Upper lobe of left lung (tissue), 6 donors: ENCODE measurements around the gene FIBP. TPM values are rescaled to one million over a fixed set of nuclear protein-coding genes. Genes with fewer than 3 reads are reported as not detected.

ENCODE experiments used
- ATAC-seq, 2 donors: fragments of 200-7000 bp; cut with Tn5 transposase; one replicate each; pipeline ENCODE4 v1.9.1; 2022; ENCODE audit warnings: mild to moderate bottlenecking in 2 of 2, moderate library complexity in 2 of 2; ENCODE audit not compliant: low FRiP score in 2 of 2
- DNase-seq, 2 donors: peaks; one replicate each; pipeline ENCODE4 v3.0.0-alpha.2; 2019 to 2020
- H3K27ac ChIP-seq, 4 donors: fragments of 200-600 bp; sonication (generic); one replicate each; pipeline ENCODE4 v1.5.1; 2016 to 2019
- H3K27me3 ChIP-seq, 4 donors: fragments of 200-600 bp; sonication (generic); one replicate each; pipeline ENCODE4 v1.5.1; 2017 to 2019
- H3K36me3 ChIP-seq, 4 donors: fragments of 200-600 bp; sonication (generic); one replicate each; pipeline ENCODE4 v1.5.1; 2016 to 2019
- H3K4me1 ChIP-seq, 4 donors: fragments of 200-600 bp; sonication (generic); one replicate each; pipeline ENCODE4 v1.5.1; 2018 to 2019
- H3K4me3 ChIP-seq, 4 donors: fragments of 200-600 bp; sonication (generic); one replicate each; pipeline ENCODE4 v1.5.1; 2017 to 2019; ENCODE audit warnings: mild to moderate bottlenecking in 2 of 4, moderate library complexity in 1 of 4
- H3K9me3 ChIP-seq, 4 donors: fragments of 200-600 bp; sonication (generic); one replicate each; pipeline ENCODE4 v1.5.1; 2018 to 2019
- EP300 ChIP-seq, 4 donors: sonication (generic); formaldehyde crosslinking; IDR thresholded peaks; one replicate each; pipeline ENCODE4 v1.5.1; 2017; ENCODE audit warnings: antibody characterized with exemption in 4 of 4, control low read depth in 2 of 4
- POLR2A ChIP-seq, 4 donors: fragments of 450-650 bp; IDR thresholded peaks; one replicate each; pipeline ENCODE4 v1.5.1; 2016 to 2017; ENCODE audit warnings: antibody characterized with exemption in 4 of 4, mild to moderate bottlenecking in 2 of 4
- POLR2AphosphoS5 ChIP-seq, 2 donors: sonication (generic); formaldehyde crosslinking; IDR thresholded peaks; one replicate each; pipeline ENCODE4 v1.5.1; 2017; ENCODE audit warnings: antibody characterized with exemption in 2 of 2
- WGBS, 2 donors: methylation state at CpG; one replicate each; pipeline ENCODE4 v1.1.5; 2017 to 2018; 5-methylcytosine and 5-hydroxymethylcytosine counted together
- total RNA-seq, 6 donors: library from RNA; depleted of rRNA in 4 of 6; stranded (reverse); fragments of >200 nt in 4 of 6; gene quantifications; one replicate each; pipeline versions ENCODE4 v1.1.0 to v1.2.1, GENCODE V29; 2016 to 2021
- TF ChIP-seq, protein P1 (sequence below), 6 experiments: fragments of 450-650 bp in 4 of 6; fragments of 200-600 bp in 2 of 6; sonication (generic) in 2 of 6; IDR thresholded peaks; one replicate each; pipeline ENCODE4 v1.5.1; 2016 to 2019; ENCODE audit warnings: antibody characterized with exemption in 6 of 6
- donor health status: DM: no; HTN: no; CAD: no; lungs with moderate emphysema.
- donor health status: DM: no; HTN: yes; CAD: no; lungs with severe emphysema.

Gene FIBP
- total RNA-seq, 6 donors from 2014 or later, result 46.8 to 77.7 (median 57.0) TPM

DNA sequence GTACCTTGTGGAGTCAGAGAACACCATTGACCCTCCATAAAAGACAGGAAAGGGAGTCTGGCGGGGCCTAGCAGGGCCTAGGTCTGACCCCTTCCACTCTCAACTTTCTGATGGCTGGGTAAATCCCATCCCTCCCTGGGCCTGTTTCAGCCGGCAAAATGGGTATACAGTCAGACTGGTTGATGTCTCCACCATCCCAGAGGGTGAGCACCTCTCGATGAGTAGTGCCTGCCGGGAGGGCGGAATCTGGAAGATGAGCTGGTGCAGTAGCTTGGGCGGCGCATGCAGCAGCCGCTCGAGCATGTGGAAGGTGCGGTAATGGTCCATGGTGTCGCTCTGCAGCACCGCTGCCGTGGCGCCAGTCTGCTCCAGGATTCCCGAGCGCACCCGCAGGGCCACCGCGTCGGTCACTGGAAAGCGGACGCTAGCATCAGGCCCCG is 528 bp downstream of the FIBP start:
- Histone ChIP-seq H3K9me3 (no peaks in the 10 kb centered on the region), H3K4me1 (peaks cover 40 to 59% (median 51%) of the 10 kb centered on the region in 4 donors), H3K4me3 (peak overlapping the region; percentile 60 to 87 (median 78)), H3K36me3 (peaks cover 3 to 40% (median 25%) of the 10 kb centered on the region in 4 donors), H3K27me3 (no peaks in the 10 kb centered on the region), H3K27ac (peak overlapping the region; percentile 94 to 98 (median 94))
- TF ChIP-seq POLR2AphosphoS5 (IDR thresholded peaks at IDR 0.05), result no peak
- TF ChIP-seq EP300 (IDR thresholded peaks at IDR 0.05), result no peak
- 2 to 83% methylated on average over 1 to 21 of the region's 23 CpGs for WGBS, 2 donors
- ATAC-seq, result no peak
- DNase-seq, result no peak

DNA sequence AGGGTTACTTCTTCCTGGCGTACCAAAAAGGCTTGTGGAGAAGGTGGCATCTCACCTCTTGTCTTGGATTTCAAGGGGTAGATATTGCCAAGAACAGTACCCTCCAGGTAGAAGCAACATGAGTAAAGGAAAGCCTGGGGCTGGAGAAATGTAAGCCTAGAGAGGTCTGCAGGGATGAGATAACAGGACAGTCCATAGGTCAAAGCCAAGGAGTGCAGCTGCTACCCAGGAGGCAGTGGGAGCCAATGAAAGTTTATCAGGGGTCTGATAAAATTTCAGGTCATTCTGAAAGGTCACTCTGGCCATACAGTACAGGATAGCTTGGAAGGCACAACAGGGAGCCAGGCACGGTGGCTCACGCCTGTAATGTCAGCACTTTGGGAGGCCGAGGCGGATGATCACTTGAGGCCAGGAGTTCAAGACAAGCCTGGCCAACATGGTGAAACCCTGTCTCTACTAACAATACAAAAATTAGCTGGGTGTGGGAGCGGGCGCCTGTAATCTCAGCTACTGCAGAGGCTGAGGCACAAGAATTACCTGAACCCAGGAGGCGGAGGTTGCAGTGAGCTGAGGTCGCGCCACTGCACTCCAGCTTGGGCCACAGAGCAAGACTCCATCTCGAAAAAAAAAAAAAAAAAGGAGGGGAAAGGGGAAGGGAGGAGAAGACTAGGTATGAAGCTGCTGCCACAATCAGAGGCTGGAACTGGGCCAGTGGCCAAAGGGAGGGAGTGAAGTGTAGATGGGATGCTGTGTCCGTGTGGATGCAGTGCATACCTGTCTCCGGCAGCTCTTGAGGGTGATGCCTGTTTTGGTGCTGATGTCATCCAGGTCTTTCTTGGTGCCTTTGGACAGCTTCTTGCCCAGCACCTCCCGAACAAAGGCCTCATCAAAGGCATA is 1.2 kb downstream of the FIBP start:
- Histone ChIP-seq H3K36me3 (peaks cover 6 to 47% (median 30%) of the 10 kb centered on the region in 4 donors), H3K27me3 (no peaks in the 10 kb centered on the region), H3K27ac (peak overlapping the region; percentile 94 to 98 (median 94)), H3K9me3 (no peaks in the 10 kb centered on the region), H3K4me3 (peak overlapping the region in 3 of 4 donors; percentile 60 to 86 (median 71)), H3K4me1 (peaks cover 34 to 53% (median 44%) of the 10 kb centered on the region in 4 donors)
- WGBS, 2 donors, result 82 to 86% methylated on average over 14 of the region's 14 CpGs
- TF ChIP-seq POLR2A (IDR thresholded peaks at IDR 0.05), result no peak
- TF ChIP-seq, protein P1, sequence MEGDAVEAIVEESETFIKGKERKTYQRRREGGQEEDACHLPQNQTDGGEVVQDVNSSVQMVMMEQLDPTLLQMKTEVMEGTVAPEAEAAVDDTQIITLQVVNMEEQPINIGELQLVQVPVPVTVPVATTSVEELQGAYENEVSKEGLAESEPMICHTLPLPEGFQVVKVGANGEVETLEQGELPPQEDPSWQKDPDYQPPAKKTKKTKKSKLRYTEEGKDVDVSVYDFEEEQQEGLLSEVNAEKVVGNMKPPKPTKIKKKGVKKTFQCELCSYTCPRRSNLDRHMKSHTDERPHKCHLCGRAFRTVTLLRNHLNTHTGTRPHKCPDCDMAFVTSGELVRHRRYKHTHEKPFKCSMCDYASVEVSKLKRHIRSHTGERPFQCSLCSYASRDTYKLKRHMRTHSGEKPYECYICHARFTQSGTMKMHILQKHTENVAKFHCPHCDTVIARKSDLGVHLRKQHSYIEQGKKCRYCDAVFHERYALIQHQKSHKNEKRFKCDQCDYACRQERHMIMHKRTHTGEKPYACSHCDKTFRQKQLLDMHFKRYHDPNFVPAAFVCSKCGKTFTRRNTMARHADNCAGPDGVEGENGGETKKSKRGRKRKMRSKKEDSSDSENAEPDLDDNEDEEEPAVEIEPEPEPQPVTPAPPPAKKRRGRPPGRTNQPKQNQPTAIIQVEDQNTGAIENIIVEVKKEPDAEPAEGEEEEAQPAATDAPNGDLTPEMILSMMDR (IDR thresholded peaks at IDR 0.05), result no peak
- TF ChIP-seq EP300 (IDR thresholded peaks at IDR 0.05), result no peak
- no peak for TF ChIP-seq POLR2AphosphoS5 (IDR thresholded peaks at IDR 0.05)
- no peak for ATAC-seq
- DNase-seq, result no peak

DNA sequence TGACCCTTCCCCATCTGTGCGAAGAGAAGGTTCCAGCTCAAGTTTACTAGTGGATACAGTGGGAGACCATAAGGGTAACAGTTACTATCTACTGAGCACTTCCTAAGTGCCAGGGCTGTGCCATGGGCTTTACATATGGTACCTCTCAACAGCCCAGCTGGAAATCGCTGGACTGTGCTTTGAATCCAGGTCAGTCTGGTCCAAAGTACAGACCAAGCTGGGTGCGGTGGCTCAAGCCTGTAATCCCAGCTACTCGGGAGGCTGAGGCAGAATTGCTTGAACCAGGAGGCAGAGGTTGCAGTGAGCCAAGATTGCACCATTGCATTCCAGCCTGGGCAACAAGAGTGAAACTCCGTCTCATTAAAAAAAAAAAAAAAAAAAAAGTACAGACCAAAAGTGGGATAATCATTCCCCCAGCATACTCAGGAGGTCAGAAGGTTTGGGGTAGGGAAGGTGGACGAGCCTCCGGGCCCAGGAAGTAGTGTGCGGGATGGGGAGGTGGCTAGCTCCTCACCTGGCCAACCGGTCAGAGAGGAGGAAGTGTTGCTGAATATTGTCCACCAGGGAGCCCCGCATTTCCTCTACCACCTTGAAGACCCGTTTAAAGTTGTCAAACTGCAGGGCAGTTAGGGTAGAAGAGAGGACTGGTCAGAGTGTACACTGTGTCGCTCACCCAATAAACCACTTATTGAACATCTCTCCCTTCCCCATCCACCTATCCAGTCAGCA is 2.3 kb downstream of the FIBP start:
- Histone ChIP-seq H3K9me3 (no peaks in the 10 kb centered on the region), H3K36me3 (peaks cover 6 to 48% (median 30%) of the 10 kb centered on the region in 4 donors), H3K27me3 (no peaks in the 10 kb centered on the region), H3K4me3 (no peak overlapping the region), H3K27ac (no peak overlapping the region), H3K4me1 (peaks cover 24 to 42% (median 37%) of the 10 kb centered on the region in 4 donors)
- no peak for TF ChIP-seq EP300 (IDR thresholded peaks at IDR 0.05)
- ATAC-seq (no peak), DNase-seq (no peak)
- 84 to 93% methylated on average over 12 of the region's 12 CpGs for WGBS, 2 donors

DNA sequence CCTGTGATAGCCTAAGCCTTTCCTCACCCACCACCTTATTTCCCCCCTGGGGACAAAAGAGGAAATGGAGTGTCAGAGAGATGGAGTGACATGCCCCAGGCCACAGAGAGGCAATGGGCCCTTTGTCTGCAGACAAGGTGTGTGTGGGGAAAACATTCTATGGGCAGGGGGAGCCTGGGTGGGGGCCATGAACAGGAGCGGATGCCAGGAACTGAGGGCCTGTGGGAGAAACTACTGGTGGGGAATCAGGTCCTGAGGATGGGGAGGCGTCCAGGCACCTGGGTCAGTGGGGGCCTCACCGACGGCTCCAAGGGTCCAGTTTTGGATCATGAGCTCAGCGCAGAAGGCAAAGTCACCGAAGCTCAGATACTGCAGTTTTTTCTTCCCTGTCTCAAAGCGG is 3.0 kb downstream of the FIBP start:
- Histone ChIP-seq H3K9me3 (no peaks in the 10 kb centered on the region), H3K27ac (peak overlapping the region in 2 of 4 donors; percentile 31 to 56), H3K36me3 (peaks cover 6 to 48% (median 30%) of the 10 kb centered on the region in 4 donors), H3K27me3 (no peaks in the 10 kb centered on the region), H3K4me1 (peaks cover 24 to 40% (median 34%) of the 10 kb centered on the region in 4 donors), H3K4me3 (no peak overlapping the region)
- DNase-seq (no peak), ATAC-seq (no peak)
- TF ChIP-seq POLR2A (IDR thresholded peaks at IDR 0.05) (no peak), EP300 (IDR thresholded peaks at IDR 0.05) (no peak), POLR2AphosphoS5 (IDR thresholded peaks at IDR 0.05) (no peak)
- TF ChIP-seq, protein P1 (IDR thresholded peaks at IDR 0.05), result no peak
- 88 to 97% methylated on average over 7 of the region's 7 CpGs for WGBS, 2 donors

DNA sequence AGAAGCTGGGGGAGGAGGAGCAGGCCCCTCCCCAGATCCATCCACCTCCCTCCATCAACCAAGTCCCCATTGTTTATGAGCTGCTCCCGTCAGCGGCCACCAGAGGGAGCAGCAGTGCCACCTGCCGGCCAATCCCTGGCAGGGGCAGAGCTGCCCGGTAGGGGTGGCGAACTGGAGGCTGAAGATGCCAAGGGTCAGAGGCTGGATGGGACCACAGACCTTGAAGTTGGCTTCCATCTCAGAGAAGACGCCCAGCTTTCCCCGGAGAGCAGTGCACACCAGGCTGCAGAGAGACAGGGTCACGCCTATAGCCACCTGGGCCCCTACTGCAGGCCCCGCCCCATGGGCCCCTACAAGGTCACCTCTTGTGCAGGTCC is 3.6 kb downstream of the FIBP start:
- Histone ChIP-seq H3K9me3 (no peaks in the 10 kb centered on the region), H3K36me3 (peaks cover 6 to 48% (median 30%) of the 10 kb centered on the region in 4 donors), H3K4me3 (no peak overlapping the region), H3K4me1 (peaks cover 20 to 35% (median 29%) of the 10 kb centered on the region in 4 donors), H3K27me3 (no peaks in the 10 kb centered on the region), H3K27ac (peak overlapping the region in 2 of 4 donors; percentile 31 to 56)
- ATAC-seq, result peak; percentile 57 to 73
- TF ChIP-seq POLR2A (IDR thresholded peaks at IDR 0.05) (no peak), POLR2AphosphoS5 (IDR thresholded peaks at IDR 0.05) (peak in 1 of 2 donors; percentile 38), EP300 (IDR thresholded peaks at IDR 0.05) (no peak)
- TF ChIP-seq, protein P1 (IDR thresholded peaks at IDR 0.05), result peak; percentile 96 to 99 (median 98)
- WGBS, 2 donors, result 0 to 5% methylated on average over 2 to 7 of the region's 9 CpGs
- peak; percentile 81 to 91 for DNase-seq
